ENCODE data around the gene CAPN2.

Gene CAPN2

GRCh38 chr1:223712850-223713474 is 623 bp downstream of the CAPN2 start:
- no peak for TF ChIP-seq MAX (IDR thresholded peaks at IDR 0.05)
- TF ChIP-seq ZBTB7A (IDR thresholded peaks at IDR 0.05; ENCODE audit: low read depth): 0 out of 2 replicates have a peak, but pooled peaks have one; percentile 11

GRCh38 chr1:223713546-223714420 is 1.4 kb downstream of the CAPN2 start:
- TF ChIP-seq TAF1 (IDR thresholded peaks at IDR 0.05; ENCODE audit: low read depth): no peak

- no peak for TF ChIP-seq CEBPB (IDR thresholded peaks at IDR 0.05)
- no peak for TF ChIP-seq TCF12 (IDR thresholded peaks at IDR 0.05; ENCODE audit: low read depth)
- TF ChIP-seq EGR1 (IDR thresholded peaks at IDR 0.05): no peak
- no peak for TF ChIP-seq ZBTB7A (IDR thresholded peaks at IDR 0.05; ENCODE audit: low read depth)
- TF ChIP-seq MAX (IDR thresholded peaks at IDR 0.05): no peak
- no peak for TF ChIP-seq FOXM1 (IDR thresholded peaks at IDR 0.05; ENCODE audit: borderline replicate concordance, low read depth)
- TF ChIP-seq YY1 (IDR thresholded peaks at IDR 0.05; ENCODE audit: low read depth): no peak
- TF ChIP-seq RAD21 (IDR thresholded peaks at IDR 0.05; ENCODE audit: low read depth): no peak
- TF ChIP-seq EP300 (IDR thresholded peaks at IDR 0.05; ENCODE audit: borderline replicate concordance): no peak
- TF ChIP-seq USF1 (IDR thresholded peaks at IDR 0.05): no peak
Measured at GRCh38 chr1:223714421-223714724, 2.0 kb downstream of the CAPN2 start.

GRCh38 chr1:223714849-223715603 is 2.7 kb downstream of the CAPN2 start:
- TF ChIP-seq TEAD4 (IDR thresholded peaks at IDR 0.05) (no peak), CEBPB (IDR thresholded peaks at IDR 0.05) (peak; percentile 54), FOXM1 (IDR thresholded peaks at IDR 0.05; ENCODE audit: borderline replicate concordance, low read depth) (no peak), TCF12 (IDR thresholded peaks at IDR 0.05; ENCODE audit: low read depth) (no peak)

GRCh38 chr1:223715604-223716172 is 3.3 kb downstream of the CAPN2 start:
- TF ChIP-seq EGR1 (IDR thresholded peaks at IDR 0.05) (no peak), MAX (IDR thresholded peaks at IDR 0.05) (no peak)

GRCh38 chr1:223716302-223716862 is 4.0 kb downstream of the CAPN2 start:
- no peak for TF ChIP-seq CEBPB (IDR thresholded peaks at IDR 0.05)
- TF ChIP-seq RAD21 (IDR thresholded peaks at IDR 0.05; ENCODE audit: low read depth): no peak
- TF ChIP-seq USF1 (IDR thresholded peaks at IDR 0.05): no peak
- TF ChIP-seq REST (IDR thresholded peaks at IDR 0.05; ENCODE audit: low read depth): no peak
- TF ChIP-seq CREB1 (IDR thresholded peaks at IDR 0.05; ENCODE audit: low read depth): no peak

- TF ChIP-seq TEAD4 (IDR thresholded peaks at IDR 0.05) (no peak), CEBPB (IDR thresholded peaks at IDR 0.05) (0 out of 2 replicates have a peak, but pooled peaks have one; percentile 9)
Measured at GRCh38 chr1:223717123-223717522, 4.8 kb downstream of the CAPN2 start.

Measured in Ishikawa (cell line).